DOHH2 (cell line): Measurements from ENCODE around the gene CLTCL1.

Experiments used
- H3F3A ChIP-seq: fragments of 200-600 bp; sonication (generic), shearing (Covaris generic); 2 replicates; pipeline ENCODE4 v1.6.0; 2016; ENCODE audit warnings: antibody characterized with exemption, mild to moderate bottlenecking; ENCODE audit not compliant: control insufficient read depth, insufficient read depth
- H3K27ac ChIP-seq: fragments of 200-600 bp; sonication (generic); 2 replicates; pipeline ENCODE4 v1.5.1; 2014; ENCODE audit warnings: low read depth, mild to moderate bottlenecking, low read length, moderate library complexity
- H3K27me3 ChIP-seq: fragments of 200-600 bp; sonication (generic); 2 replicates; pipeline ENCODE4 v1.6.1; 2014; ENCODE audit warnings: mild to moderate bottlenecking, low read length, mixed read lengths; ENCODE audit not compliant: control insufficient read depth
- H3K36me3 ChIP-seq: fragments of 200-600 bp; sonication (generic); 2 replicates; pipeline ENCODE4 v1.6.1; 2014; ENCODE audit warnings: mild to moderate bottlenecking, low read length, moderate library complexity, mixed read lengths; ENCODE audit not compliant: control insufficient read depth
- H3K4me1 ChIP-seq: fragments of 200-600 bp; sonication (generic); 2 replicates; pipeline ENCODE4 v1.6.1; 2014; ENCODE audit warnings: mild to moderate bottlenecking, low read length, mixed read lengths; ENCODE audit not compliant: control insufficient read depth
- H3K4me2 ChIP-seq: fragments of 200-600 bp; sonication (generic); 2 replicates; pipeline ENCODE4 v1.6.0; 2014; ENCODE audit warnings: mild to moderate bottlenecking, low read length, moderate library complexity
- H3K4me3 ChIP-seq: fragments of 200-600 bp; sonication (generic); 2 replicates; pipeline ENCODE4 v1.5.1; 2014; ENCODE audit warnings: mild to moderate bottlenecking, low read length, mixed read lengths
- H3K79me2 ChIP-seq: fragments of 200-600 bp; sonication (generic); 2 replicates; pipeline ENCODE4 v1.6.1; 2014; ENCODE audit warnings: mild to moderate bottlenecking, low read length, mixed read lengths; ENCODE audit not compliant: control insufficient read depth
- H3K9me2 ChIP-seq: fragments of 200-600 bp; sonication (generic); replicated peaks from 2 replicates; pipeline ENCODE4 v1.6.1; 2014; ENCODE audit warnings: mild to moderate bottlenecking, low read length, mixed read lengths; ENCODE audit not compliant: control insufficient read depth
- H3K9me3 ChIP-seq: fragments of 200-600 bp; sonication (generic); 2 replicates; pipeline ENCODE4 v1.6.1; 2014; ENCODE audit warnings: antibody characterized with exemption, low read length, mixed read lengths; ENCODE audit not compliant: control insufficient read depth, insufficient read depth
- H4K20me1 ChIP-seq: fragments of 200-600 bp; sonication (generic); 2 replicates; pipeline ENCODE4 v1.6.0; 2014; ENCODE audit warnings: low read depth, mild to moderate bottlenecking, antibody characterized with exemption, low read length, moderate library complexity; ENCODE audit not compliant: control insufficient read depth, insufficient read depth
- CTCF ChIP-seq: fragments of 200-600 bp; sonication (generic); IDR thresholded peaks from one replicate; pipeline ENCODE4 v1.5.1; 2014; ENCODE audit warnings: antibody characterized with exemption, mild to moderate bottlenecking, low read depth, low read length; ENCODE audit not compliant: poor library complexity, severe bottlenecking
- EZH2phosphoT487 ChIP-seq: fragments of 200-600 bp; sonication (generic); IDR thresholded peaks from 2 replicates; pipeline ENCODE4 v1.6.1; 2017; ENCODE audit warnings: borderline replicate concordance, mild to moderate bottlenecking, antibody characterized with exemption, low read length, moderate library complexity, mixed read lengths

The CLTCL1 gene

GRCh38 chr22:19176175-19176643 is 115.3 kb downstream of the CLTCL1 start:
- Histone ChIP-seq H3K9me3 (no peaks in the 10 kb centered on the region), H3K4me3 (no peak overlapping the region), H3K27ac (no peak overlapping the region), H3K36me3 (peaks cover 56% of the 10 kb centered on the region), H3K9me2 (no peaks in the 10 kb centered on the region), H3K4me1 (peaks cover 54% of the 10 kb centered on the region), H3F3A (peaks cover 8% of the 10 kb centered on the region), H3K27me3 (no peaks in the 10 kb centered on the region), H3K79me2 (peaks cover 71% of the 10 kb centered on the region), H4K20me1 (peaks cover 10% of the 10 kb centered on the region; the same call in 1 of the 2 replicates), H3K4me2 (peak overlapping the region; percentile 99; the same call in 1 of the 2 replicates)
- TF ChIP-seq EZH2phosphoT487 (no peak), CTCF (no peak)

- Histone ChIP-seq H3K9me2 (no peaks in the 10 kb centered on the region), H3K79me2 (peaks cover 76% of the 10 kb centered on the region), H3F3A (peaks cover 8% of the 10 kb centered on the region), H3K4me1 (peaks cover 57% of the 10 kb centered on the region), H3K4me3 (no peak overlapping the region), H4K20me1 (peaks cover 10% of the 10 kb centered on the region; the same call in 1 of the 2 replicates), H3K9me3 (no peaks in the 10 kb centered on the region), H3K4me2 (peak overlapping the region; percentile 99; the same call in 1 of the 2 replicates), H3K36me3 (peaks cover 56% of the 10 kb centered on the region), H3K27me3 (no peaks in the 10 kb centered on the region), H3K27ac (no peak overlapping the region)
- TF ChIP-seq CTCF (no peak), EZH2phosphoT487 (no peak)
Observed at GRCh38 chr22:19175602-19176174, 115.8 kb downstream of the CLTCL1 start.

GRCh38 chr22:19175026-19175601 is 116.4 kb downstream of the CLTCL1 start:
- TF ChIP-seq CTCF (no peak), EZH2phosphoT487 (no peak)
- Histone ChIP-seq H4K20me1 (peaks cover 10% of the 10 kb centered on the region; the same call in 1 of the 2 replicates), H3K27me3 (peaks cover under 1% of the 10 kb centered on the region), H3K4me2 (peak overlapping the region; percentile 99), H3K36me3 (peaks cover 56% of the 10 kb centered on the region), H3K9me3 (no peaks in the 10 kb centered on the region), H3F3A (peaks cover 8% of the 10 kb centered on the region), H3K4me3 (peak overlapping the region; percentile 84), H3K79me2 (peaks cover 80% of the 10 kb centered on the region), H3K27ac (peak overlapping the region; percentile 63; the same call in 1 of the 2 replicates), H3K4me1 (peaks cover 63% of the 10 kb centered on the region), H3K9me2 (no peaks in the 10 kb centered on the region)
